AML-193 (cell line): ENCODE data around the gene INO80B.
A peak's percentile ranks its signal among the peaks of the same experiment; 100 is the strongest.
"Not testable (repeated sequence)": the region's sequence is repeated elsewhere in the genome, so short reads cannot be mapped to it uniquely, and the experiment has no call there.

ENCODE experiments used
- DNase-seq, 2 experiments: peaks; one replicate each; lab custom pipeline; 2025; lab: John Stamatoyannopoulos, UW

The INO80B gene

DNA sequence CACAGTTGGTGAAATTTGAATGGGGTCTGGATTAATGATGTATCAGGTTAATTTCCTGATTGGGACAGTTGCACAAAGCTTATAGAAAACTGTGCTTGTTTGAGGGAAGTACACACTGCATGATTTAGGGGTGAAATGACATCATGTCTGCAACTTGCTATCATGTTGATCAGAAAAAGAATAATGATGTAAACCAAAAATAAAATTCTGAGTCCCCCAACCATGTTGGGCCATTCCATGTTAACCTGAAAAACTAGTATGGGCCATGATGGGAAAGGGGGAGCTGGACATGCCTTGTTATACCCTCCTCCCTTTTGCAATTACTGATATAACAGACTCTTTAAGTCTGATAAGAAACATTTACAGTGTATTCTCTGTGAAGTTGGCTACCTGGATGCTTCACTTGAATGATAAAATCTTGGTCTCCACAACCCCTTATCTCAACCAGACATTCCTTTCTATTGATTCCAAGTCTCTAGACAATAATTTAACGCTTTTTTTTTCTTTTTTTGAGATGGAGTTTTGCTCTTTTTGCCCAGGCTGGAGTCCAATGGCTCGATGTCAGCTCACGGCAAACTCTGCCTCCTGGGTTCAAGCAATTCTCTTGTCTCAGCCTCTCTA lies 4.2 kb upstream of the INO80B start:
- no peak for DNase-seq

DNA sequence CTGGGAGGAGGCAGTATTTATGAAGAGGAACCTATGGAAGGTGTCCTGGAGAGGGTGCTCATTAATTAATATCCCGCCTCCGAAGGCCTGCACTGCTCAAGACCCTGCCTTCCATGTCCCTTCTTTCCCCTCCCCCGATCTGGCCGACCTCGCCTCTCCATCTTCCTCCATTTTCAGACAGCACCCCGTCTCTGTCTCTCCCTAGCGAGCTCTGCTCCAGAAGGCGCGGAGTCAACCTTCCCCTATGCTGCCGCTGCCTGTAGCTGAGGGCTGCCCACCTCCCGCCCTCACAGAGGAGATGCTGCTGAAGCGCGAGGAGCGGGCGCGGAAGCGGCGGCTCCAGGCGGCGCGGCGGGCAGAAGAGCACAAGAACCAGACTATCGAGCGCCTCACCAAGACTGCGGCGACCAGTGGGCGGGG lies 2.3 kb downstream of the INO80B start:
- no peak for DNase-seq

DNA sequence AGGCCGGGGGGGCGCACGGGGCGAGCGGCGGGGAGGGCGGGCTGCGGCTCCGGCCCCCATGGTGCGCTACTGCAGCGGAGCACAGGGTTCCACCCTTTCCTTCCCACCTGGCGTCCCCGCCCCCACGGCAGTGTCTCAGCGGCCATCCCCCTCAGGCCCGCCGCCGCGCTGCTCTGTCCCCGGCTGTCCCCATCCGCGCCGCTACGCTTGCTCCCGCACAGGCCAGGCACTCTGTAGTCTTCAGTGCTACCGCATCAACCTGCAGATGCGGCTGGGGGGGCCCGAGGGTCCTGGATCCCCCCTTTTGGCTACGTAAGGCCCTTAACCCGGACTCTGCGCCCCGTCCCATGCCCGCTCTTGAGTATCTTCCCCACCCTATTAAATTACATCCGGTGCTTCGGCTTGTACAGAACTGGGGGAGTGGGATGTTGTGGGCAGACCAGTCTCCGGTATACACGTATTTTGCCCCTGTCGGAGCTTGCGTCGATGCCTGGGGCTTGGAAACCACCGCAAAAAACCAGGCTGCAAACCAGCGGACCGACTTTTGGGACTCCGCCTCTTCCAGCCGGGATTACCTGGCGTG lies 2.8 kb downstream of the INO80B start:
- DNase-seq, result no peak

DNA sequence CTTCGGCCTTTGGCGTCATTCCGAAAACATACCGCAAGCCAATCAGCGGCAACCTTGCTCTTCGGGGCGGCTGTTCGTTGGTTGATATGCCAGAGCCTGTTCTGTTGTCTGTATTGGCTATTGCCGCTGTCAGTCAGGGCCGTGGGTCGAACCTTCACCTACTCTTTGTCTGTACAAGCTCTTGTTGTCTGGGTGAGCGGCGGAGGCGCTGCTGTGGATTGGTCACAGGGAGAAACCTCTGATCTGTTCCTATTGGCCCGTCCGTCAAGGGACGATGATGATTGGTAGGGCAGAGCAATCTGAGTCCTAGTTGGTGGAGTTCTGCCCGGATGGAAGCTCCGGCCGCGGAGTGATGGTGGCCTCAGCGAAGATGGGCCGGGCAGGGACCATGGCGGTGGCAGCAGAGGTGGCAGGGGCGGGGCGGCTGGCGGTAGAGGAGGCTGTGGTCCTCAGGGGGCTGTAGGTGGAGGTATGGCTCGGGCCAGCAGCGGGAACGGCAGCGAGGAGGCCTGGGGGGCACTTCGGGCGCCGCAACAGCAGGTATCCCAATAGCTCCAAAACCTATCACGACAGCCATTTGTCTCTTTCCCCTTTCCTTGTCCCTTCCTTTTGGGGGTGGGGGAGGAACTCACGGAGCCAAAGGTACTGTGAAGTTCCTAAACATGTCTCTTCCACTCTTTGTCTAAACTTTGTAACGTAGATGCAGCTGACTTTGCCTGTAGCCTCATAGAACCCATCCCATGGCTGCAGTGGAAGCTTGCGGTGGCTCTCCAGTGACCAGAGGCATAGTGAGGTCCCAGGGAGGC lies 3.4 kb downstream of the INO80B start, which contains the start of gene WBP1:
TSS of gene WBP1 (plus strand) at position 307 of the 806 bp plus-strand sequence. CDS start at position 472, 165 bp downstream.
- DNase-seq, result peak; percentile 99

DNA sequence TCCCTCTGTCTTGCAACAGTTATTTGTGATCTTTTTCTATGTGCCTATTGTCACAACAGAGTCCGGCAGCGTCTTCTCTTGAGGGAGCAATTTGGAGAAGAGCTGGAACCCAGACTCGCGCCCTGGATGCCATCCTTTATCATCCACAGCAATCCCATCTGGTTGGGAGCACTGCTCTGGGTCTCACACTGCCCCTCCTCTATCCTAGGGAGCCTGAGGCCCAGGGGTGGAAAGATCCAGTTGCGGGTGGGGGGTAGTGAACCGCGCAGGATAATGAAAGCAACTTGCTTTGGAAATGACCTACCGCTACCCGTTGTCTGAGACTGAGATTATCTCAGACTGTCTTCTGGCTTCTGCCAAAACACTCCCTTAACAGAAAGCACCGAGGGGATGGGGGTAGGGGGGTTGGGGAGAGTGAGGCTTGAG lies 4.1 kb downstream of the INO80B start:
- DNase-seq, result no peak

DNA sequence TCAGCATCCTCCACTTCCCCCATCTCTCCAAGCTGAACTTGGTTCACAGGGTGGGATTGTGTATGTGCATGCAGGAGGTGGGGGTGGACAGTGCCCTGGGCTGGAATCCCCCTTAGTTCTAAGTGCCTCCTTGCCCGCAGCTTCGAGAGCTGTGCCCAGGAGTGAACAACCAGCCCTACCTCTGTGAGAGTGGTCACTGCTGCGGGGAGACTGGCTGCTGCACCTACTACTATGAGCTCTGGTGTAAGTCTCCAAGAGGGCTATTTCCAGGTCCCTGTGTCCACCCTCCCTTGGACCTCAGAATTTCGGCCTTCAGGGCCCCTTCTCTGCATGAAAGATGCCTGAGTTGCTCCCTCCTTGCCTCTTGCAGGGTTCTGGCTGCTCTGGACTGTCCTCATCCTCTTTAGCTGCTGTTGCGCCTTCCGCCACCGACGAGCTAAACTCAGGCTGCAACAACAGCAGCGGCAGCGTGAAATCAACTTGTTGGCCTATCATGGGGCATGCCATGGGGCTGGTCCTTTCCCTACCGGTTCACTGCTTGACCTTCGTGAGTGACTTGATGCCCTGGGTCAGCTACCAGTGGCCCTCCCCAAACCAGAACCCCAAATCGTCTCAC lies 4.7 kb downstream of the INO80B start:
- not testable (repeated sequence) for DNase-seq

DNA sequence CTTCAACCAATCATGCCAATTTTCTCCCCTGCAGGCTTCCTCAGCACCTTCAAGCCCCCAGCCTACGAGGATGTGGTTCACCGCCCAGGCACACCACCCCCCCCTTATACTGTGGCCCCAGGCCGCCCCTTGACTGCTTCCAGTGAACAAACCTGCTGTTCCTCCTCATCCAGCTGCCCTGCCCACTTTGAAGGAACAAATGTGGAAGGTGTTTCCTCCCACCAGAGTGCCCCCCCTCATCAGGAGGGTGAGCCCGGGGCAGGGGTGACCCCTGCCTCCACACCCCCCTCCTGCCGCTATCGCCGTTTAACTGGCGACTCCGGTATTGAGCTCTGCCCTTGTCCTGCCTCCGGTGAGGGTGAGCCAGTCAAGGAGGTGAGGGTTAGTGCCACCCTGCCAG lies 5.3 kb downstream of the INO80B start:
- not testable (repeated sequence) for DNase-seq

DNA sequence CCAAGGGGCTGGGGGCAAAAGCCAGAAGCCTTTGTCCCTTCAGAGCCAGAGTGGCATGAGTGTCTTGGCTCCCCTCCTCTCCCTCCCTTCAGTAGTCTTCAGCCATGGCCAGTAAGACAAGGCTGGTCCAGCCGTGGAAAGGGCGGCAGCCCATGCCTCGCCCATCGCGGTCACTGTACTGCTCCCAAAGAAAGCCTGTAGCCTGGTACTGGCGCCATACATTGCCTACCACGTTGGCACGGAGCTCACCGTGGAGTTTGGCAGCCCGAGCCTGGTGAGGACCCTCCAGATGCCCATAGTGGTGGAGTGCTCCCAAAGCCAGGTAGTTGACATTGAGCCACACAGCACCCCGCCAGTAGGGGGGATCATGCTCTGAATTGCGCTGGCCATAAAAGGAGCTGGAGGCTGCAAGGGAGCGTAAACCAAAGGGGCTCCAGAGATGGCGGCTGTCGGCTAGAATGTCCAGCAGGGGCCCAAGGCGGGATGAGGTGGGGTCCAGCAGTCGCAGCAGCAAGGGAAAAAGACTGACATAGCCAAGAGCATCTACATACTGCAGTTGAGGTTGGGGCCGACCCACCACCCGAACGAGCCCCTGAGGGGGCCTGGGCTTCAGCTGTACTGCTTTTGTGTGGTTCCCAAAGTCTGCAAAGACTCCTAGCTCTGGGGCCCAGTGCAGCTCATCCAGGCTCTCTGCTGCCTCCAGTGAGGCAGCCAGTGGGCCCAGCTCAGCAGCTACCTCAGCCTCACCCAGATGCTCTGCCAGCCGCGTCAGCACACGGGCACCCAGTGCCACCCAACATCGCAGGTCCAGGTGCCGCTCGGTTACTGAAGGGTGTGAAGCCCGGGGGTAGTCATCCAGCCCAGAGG lies 6.5 kb downstream of the INO80B start:
- no peak for DNase-seq

DNA sequence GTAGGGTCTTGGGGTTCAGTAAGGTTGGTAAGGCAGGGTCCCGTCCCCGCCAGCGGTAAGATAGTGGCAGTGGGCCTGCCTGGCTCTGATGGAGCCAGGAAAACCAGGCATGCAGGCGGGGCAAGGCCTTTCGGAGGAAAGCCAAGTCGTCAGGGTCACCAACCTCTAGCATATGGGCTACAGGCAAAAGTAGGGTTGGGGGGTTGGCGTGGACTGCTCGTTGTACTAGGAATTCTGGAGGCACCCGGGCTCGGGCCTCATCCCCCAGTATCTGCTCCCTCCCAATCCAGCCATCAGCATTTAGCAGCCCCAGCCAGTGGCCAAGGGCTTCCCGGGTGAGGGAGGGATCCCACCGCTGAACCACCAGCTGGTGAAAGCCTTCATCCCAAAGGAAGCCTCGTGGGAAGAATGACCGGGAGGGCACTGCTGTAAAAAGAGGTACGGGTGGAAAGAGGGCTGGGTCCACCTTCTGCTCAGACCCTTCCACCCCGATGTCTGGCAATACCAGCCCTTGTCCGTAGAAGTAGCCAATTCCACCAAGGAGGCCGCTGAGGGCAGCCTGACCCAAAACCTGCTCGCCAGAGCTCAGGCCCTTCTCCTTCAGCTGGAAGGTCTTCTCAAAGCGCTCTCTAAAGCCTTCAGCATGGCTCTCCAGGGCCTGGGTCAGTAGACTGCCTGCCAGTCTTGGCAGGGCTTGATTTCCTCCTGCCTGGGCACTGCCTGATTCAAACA lies 7.3 kb downstream of the INO80B start:
- DNase-seq, result no peak

DNA sequence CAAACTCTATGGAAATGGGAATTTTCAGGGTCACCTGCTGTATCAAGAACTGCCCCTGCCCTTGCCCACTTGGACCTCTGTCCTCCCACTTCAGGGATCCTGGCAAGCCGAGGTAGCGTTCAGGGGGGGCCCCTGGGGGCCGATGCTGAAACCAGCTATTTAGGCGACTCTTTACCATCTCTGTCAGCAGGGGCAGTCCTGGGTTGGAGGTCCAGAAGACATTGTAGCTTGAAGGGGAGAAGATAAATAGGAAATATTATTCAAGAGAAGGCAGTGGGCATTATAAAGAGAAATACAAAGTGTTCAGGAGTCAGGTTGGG lies 7.9 kb downstream of the INO80B start:
- no peak for DNase-seq

DNA sequence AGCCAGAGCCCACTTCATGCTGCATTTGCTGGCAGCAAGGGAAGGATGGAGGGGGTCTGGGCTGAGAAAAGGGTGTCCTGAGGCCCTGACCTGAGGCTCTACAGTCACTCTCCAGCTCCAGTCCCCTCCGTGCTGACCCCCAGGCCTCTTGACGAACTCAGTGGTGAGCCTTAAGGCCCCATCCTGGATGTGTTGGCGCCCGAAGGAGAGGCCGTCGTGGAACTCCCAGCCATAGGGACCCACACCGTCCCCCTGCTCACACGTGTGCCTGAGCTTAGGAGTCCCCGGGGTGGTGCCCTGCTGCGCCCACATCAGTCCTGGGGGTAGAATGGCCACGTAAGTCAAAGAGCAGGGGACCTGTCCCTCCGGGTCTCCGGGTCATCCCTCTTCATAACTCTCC lies 9.5 kb downstream of the INO80B start:
- DNase-seq, result no peak

DNA sequence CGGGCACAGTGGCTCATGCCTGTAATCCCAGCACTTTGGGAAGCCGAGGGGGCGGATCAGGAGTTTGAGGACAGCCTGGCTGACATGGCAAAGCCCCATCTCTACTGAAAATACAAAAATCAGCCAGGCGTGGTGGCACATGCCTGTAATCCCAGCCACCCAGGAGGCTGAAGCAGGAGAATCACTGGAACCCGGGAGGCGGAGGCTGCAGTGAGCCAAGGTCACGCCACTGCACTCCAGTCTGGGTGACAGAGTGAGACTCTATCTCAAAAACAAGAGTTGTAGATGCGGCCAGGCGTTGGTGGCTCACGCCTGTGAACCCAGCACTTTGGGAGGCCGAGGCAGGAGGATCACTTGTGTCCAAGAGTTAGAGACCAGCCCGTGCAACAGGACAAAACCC lies 15.9 kb downstream of the INO80B start:
- not testable (repeated sequence) for DNase-seq

DNA sequence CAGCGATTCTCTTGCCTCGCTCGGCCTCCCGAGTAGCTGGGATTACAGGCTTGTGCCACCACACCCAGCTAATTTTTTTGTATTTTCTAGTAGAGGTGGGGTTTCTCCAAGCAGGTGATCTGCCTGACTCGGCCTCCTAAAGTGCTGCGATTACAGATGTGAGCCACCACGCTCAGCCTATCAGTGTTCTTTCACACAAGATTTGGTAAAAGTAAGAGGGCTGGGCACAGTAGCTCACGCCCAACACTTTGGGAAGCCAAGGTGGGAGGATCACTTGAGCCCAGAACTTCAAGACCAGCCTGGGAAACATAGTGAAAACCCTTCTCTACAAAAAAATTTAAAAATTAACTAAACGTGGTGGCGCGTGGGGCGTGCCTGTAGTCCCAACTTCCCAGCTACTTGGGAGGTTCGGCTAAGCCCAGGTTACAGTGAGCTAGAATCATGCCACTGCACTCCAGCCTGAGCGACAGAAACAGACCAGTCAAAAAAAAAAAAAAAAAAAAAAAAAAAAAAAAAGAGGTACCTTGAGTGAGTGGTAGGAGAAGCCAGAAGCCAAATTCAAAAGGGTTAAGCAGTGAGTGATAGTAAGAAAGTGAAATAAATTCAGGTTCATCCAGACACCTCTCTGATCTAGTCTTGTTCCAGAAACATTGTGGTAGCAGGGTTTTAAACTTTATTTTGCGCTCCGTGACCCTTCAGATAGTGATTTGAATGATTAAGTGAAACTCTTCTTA lies 16.6 kb downstream of the INO80B start:
- no peak for DNase-seq

DNA sequence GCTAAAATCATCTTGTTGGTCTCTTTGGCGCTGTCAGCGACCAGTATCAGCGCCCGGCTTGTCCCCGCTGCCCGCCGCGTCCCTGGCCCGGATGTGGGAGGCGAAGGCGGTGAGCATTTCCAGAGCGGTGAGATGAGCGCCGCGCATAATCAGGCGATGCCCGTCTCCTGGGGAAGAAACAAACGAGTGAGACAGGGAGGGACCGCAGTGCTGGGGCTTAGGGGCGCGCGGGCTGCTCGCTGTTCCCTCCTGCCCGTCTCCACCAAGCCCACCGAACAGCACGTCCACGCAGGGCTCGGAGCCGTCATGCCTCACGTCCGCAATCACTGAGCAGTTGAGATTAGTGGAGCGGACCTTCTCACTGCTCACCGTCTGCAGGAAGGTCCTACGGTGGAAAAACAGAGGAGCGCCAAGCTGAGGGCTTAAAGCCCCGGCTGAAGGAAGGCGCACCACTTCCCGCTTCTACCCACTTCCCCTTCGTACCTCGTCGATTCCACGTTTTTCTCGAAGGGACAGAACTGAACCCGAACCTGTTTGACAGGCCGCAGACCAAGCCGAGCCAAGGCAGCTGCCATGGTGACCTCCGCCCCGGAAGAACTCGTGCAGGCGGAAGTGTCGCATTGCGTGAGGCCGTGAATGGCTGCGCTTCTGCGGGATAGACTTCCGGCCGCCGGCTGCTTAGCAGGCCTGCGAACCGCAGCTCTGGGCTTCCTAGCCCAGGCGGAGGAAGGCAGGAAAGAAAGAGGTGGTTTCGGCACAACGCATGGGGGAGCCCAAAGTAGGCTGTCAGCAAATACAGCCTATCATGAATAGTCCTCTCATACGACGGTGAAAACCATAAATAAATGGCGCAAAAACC lies 17.4 kb downstream of the INO80B start, which contains the start of gene MRPL53:
TSS of gene MRPL53 (minus strand) at position 595 of the 859 bp plus-strand sequence. CDS start at position 575, 20 bp downstream.
- peak; percentile 82 to 83 for DNase-seq

DNA sequence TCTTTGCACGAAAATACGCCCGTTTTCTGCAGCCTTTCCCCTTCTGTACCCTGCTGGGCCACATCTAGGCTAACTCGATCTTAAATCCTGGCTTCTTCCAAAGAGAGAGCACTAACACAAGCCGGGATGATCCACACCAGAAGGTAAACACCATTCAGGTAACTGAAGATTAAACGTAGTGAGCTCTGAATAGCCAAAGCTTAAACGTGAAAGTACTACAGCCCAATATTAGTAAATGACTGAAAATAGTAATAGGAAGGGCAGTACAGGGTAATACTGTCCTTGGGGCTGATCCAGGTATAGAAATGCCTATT lies 18.0 kb downstream of the INO80B start:
- no peak for DNase-seq

DNA sequence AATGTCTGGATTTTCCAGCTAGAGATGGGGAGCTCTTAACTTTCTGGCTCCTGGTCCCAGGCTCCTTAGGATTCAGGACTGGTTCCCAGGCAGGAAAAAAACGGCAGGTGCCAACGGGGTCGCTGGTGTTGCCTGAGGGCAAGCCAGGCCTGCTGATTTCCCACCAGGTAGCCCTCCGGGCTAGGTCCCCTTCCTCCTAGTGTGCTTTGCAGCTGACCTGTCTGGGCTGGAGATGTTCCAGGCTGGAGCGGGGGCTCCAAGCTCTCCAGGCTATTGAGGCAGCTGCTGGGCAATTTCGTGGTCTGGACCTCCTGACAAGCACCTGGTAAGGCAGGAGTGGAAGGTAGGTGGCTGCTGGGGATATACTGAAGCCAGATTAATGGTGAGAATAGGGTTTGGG lies 19.6 kb downstream of the INO80B start:
- no peak for DNase-seq

DNA sequence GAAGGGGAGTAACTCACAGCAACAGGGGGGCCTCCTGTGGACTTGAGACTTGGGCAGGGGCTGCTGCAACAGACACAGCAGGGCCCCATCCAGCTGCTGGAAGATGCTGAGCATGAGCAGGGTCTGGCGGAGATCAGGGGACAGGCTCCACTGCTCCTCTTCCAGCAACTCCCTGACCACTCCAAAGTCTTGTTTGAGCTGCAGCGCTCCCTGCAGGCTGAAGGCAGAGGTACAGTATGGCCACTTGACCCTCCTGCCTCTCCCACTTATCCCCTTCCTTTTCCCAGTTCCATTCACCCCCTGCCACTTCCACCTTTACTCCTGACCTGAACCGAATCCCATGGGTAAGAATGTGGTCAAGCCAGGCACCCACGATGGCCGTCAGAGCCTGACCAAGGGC lies 20.0 kb downstream of the INO80B start:
- no peak for DNase-seq

DNA sequence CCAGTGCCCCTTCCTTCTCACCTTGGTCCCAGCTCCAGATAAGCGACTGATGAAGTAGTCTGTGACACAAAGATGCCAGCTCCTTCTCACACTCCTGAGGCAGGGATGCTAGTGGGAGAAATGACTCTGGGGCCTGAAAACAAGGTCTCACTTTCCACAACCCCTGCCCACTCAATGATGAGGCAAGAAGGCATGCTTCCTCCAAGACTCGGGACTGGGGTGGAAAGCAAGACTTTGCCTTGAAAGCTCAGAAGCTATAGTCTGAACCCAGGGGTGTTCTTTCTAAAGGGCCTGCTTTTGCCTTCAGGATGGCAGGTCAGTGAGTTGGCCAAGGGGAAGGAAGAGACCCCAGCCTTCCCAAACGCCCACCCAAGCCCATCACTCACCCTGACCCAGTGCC lies 26.5 kb downstream of the INO80B start:
- DNase-seq, result no peak

DNA sequence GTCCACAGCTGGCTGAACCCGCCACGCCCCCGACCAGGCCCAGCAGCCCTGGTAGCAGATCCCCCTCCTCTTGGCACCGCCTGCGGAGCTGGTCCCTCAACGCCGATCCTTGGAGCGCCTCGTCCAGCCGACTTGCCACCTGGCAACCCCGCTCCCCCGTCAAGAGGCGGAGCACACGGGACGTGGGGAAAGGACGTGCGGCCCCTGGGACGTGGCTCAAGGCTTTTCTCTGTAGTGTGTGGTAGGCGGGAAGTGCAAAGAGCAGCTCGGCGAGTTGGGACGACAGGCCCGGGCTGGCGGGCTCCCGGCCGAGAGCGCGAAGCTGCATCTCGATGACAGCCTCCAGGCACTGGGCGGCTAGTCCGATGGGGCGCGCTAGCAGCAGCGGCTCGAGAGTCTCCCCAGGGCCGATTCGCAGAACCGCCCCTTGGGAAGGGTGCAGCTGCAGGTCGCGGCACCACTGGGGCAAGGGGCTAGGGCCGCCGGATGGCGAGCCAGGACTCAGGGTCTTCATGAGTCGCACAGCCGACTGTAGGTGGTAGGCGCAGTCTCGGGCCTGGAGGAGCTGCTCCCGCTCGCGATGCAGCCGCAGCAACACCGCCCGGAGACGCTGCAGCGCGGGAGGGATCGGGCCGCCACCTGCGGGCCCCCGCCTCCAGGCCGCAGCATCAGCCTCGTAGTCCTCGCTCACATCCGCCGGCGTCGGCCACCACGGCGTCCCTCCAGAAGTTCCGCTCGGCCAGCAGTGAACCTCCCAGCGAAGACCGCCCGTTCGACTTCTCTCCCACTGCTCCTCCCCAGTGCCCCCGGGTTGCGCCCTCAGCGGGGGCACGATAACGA lies 27.3 kb downstream of the INO80B start:
- peak; percentile 47 to 54 for DNase-seq
